Keratinocyte (primary cell): Measurements from ENCODE around the gene RAB11FIP5. TPM values are rescaled to one million over a fixed set of nuclear protein-coding genes. Genes with fewer than 3 reads are reported as not detected.
"Not testable (repeated sequence)": the region's sequence is repeated elsewhere in the genome, so short reads cannot be mapped to it uniquely, and the experiment has no call there.

Experiments used
- DNase-seq: peaks from one replicate; pipeline ENCODE4 v3.0.0-alpha.2; 2011; ENCODE audit warnings: low read depth, missing footprints, low spot score
- FAIRE-seq: peaks from 2 replicates; lab custom pipeline; 2011; peaks lifted over from hg19 to GRCh38; lab: Jason Lieb, UNC
- H2AFZ ChIP-seq: 2 replicates; pipeline ENCODE4 v1.6.0; 2012; ENCODE audit warnings: low read length, control low read depth, inconsistent platforms; ENCODE audit not compliant: control insufficient read depth
- H3K27ac ChIP-seq: 2 replicates; pipeline ENCODE4 v1.5.1; 2011; ENCODE audit warnings: low read length; ENCODE audit not compliant: control insufficient read depth, insufficient read depth
- H3K27me3 ChIP-seq: 3 replicates; pipeline ENCODE4 v1.6.0; 2011; ENCODE audit warnings: low read length; ENCODE audit not compliant: control insufficient read depth, insufficient read depth; ENCODE audit errors: extremely low read depth
- H3K36me3 ChIP-seq, 2 experiments: 2 replicates in 1 of 2; 3 replicates in 1 of 2; pipeline ENCODE4 v1.5.1; 2011; ENCODE audit warnings: low read length in 2 of 2, mild to moderate bottlenecking in 1 of 2; ENCODE audit not compliant: control insufficient read depth in 2 of 2, insufficient read depth in 2 of 2; ENCODE audit errors: extremely low read depth in 1 of 2
- H3K4me1 ChIP-seq: 3 replicates; pipeline ENCODE4 v1.5.1; 2011; ENCODE audit warnings: low read length; ENCODE audit not compliant: control insufficient read depth, insufficient read depth; ENCODE audit errors: extremely low read depth
- H3K4me2 ChIP-seq: 3 replicates; pipeline ENCODE4 v1.6.0; 2011; ENCODE audit warnings: low read depth, low read length; ENCODE audit not compliant: control insufficient read depth, insufficient read depth; ENCODE audit errors: extremely low read depth
- H3K4me3 ChIP-seq, 3 experiments: fragments of 200-600 bp in 1 of 3; sonication (generic) in 1 of 3; 2 replicates in 2 of 3; 3 replicates in 1 of 3; pipeline ENCODE4 v1.5.1; 2011 to 2016; ENCODE audit warnings: low read length in 3 of 3, mild to moderate bottlenecking in 3 of 3, control low read depth in 2 of 3, inconsistent platforms in 1 of 3, low read depth in 1 of 3, mixed read lengths in 1 of 3, mixed run types in 1 of 3, moderate library complexity in 1 of 3; ENCODE audit not compliant: control insufficient read depth in 2 of 3, insufficient read depth in 2 of 3; ENCODE audit errors: extremely low read depth in 1 of 3
- H3K79me2 ChIP-seq: 2 replicates; pipeline ENCODE4 v1.6.0; 2012; ENCODE audit warnings: low read length; ENCODE audit not compliant: control insufficient read depth, insufficient read depth
- H3K9ac ChIP-seq: 3 replicates; pipeline ENCODE4 v1.6.0; 2011; ENCODE audit warnings: low read length; ENCODE audit not compliant: control insufficient read depth, insufficient read depth; ENCODE audit errors: extremely low read depth
- H3K9me1 ChIP-seq: 3 replicates; pipeline ENCODE4 v1.6.0; 2011; ENCODE audit warnings: low read length; ENCODE audit not compliant: control insufficient read depth, insufficient read depth; ENCODE audit errors: extremely low read depth
- H3K9me3 ChIP-seq: 2 replicates; pipeline ENCODE4 v1.5.1; 2012; ENCODE audit warnings: low read depth, low read length; ENCODE audit not compliant: control insufficient read depth
- H4K20me1 ChIP-seq: 3 replicates; pipeline ENCODE4 v1.6.0; 2011; ENCODE audit warnings: low read length; ENCODE audit not compliant: control insufficient read depth, insufficient read depth; ENCODE audit errors: extremely low read depth
- EZH2 ChIP-seq: IDR thresholded peaks from one replicate; pipeline ENCODE4 v1.6.1; 2012; ENCODE audit warnings: inconsistent platforms, mild to moderate bottlenecking, low read length, moderate library complexity
- dilution Hi-C: fragments of 300-500 bp; cut with MboI; formaldehyde crosslinking; loops from one replicate; pipeline ENCODE4 v1.7.0; 2020; ENCODE audit warnings: low sequenced_read_pairs; ENCODE audit not compliant: extremely low pct_ligation_motif_present
- polyA plus RNA-seq, 5 experiments: library from polyadenylated mRNA; depleted of rRNA in 3 of 5; stranded (reverse) in 3 of 5; stranded (forward) in 1 of 5; unstranded in 1 of 5; fragments of >200 nt; gene quantifications; 1 replicate in 1 of 5; 2 replicates in 3 of 5; 3 replicates in 1 of 5; pipeline versions ENCODE4 v1.2.1 to v1.2.3, GENCODE V29; 2011 to 2012; ENCODE audit warnings: missing spikeins in 2 of 5, low read depth in 1 of 5, low replicate concordance in 1 of 5
- TF ChIP-seq, protein P1 (sequence below), 3 experiments: IDR thresholded peaks in 1 of 3; conservative IDR thresholded peaks in 1 of 3; optimal IDR thresholded peaks in 1 of 3; 2 replicates in 2 of 3; 3 replicates in 1 of 3; pipeline versions ENCODE3 to v1.5.1; 2011; ENCODE audit warnings: low read length in 3 of 3, mild to moderate bottlenecking in 3 of 3, moderate library complexity in 2 of 3, control low read depth in 1 of 3, inconsistent platforms in 1 of 3; ENCODE audit not compliant: insufficient read depth in 2 of 3; ENCODE audit errors: extremely low read depth in 1 of 3

RAB11FIP5 gene
- polyA plus RNA-seq, 1 donor (not counting 4 experiments of a cell fraction or from before 2014, with no cell fraction given), result 40.1 TPM

DNA sequence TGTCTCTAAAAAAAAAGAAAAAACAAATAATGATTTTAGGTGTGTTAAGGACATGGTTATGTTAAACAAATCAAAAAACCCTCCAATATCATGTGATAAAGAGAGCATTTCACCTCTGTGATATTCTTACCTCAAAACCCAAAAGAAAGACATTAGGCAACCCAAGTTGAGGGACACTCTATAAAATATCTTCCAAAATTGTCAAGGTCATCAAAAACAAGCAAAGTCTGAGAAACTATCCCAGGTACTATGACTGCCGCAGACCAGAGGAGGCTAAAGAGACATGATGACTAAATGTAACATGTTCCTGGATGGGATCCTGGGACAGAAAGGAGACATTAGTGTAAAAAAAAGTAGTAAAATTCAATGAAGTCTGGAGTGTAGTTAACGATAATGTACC, 45.7 kb downstream of the RAB11FIP5 start:
- H3K9me3 ChIP-seq, result no peaks in the 10 kb centered on the region
- peaks cover 4% of the 10 kb centered on the region for H3K79me2 ChIP-seq
- H3K27ac ChIP-seq, result no peak overlapping the region
- H2AFZ ChIP-seq, result no peak overlapping the region
- H3K36me3 ChIP-seq, result peaks cover 0 to 3% of the 10 kb centered on the region in 2 experiments
- H3K4me1 ChIP-seq, result peaks cover 46% of the 10 kb centered on the region
- FAIRE-seq, result no peak
- dilution Hi-C loops, result no loop called here
- H3K9ac ChIP-seq, result no peak overlapping the region
- no peak overlapping the region for H3K4me3 ChIP-seq
- H3K9me1 ChIP-seq, result no peaks in the 10 kb centered on the region
- H4K20me1 ChIP-seq, result no peaks in the 10 kb centered on the region
- TF ChIP-seq, protein P1, sequence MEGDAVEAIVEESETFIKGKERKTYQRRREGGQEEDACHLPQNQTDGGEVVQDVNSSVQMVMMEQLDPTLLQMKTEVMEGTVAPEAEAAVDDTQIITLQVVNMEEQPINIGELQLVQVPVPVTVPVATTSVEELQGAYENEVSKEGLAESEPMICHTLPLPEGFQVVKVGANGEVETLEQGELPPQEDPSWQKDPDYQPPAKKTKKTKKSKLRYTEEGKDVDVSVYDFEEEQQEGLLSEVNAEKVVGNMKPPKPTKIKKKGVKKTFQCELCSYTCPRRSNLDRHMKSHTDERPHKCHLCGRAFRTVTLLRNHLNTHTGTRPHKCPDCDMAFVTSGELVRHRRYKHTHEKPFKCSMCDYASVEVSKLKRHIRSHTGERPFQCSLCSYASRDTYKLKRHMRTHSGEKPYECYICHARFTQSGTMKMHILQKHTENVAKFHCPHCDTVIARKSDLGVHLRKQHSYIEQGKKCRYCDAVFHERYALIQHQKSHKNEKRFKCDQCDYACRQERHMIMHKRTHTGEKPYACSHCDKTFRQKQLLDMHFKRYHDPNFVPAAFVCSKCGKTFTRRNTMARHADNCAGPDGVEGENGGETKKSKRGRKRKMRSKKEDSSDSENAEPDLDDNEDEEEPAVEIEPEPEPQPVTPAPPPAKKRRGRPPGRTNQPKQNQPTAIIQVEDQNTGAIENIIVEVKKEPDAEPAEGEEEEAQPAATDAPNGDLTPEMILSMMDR (optimal IDR thresholded peaks at IDR 0.05 in 1 of 3, IDR thresholded peaks at IDR 0.05 in 1 of 3, conservative IDR thresholded peaks at IDR 0.05 in 1 of 3; ENCODE audit: extremely low read depth in 1 of 3, insufficient read depth in 2 of 3, low read length in 3 of 3), result no peak
- TF ChIP-seq EZH2, result no peak
- no peak overlapping the region for H3K4me2 ChIP-seq
- no peak for DNase-seq
- no peaks in the 10 kb centered on the region for H3K27me3 ChIP-seq

DNA sequence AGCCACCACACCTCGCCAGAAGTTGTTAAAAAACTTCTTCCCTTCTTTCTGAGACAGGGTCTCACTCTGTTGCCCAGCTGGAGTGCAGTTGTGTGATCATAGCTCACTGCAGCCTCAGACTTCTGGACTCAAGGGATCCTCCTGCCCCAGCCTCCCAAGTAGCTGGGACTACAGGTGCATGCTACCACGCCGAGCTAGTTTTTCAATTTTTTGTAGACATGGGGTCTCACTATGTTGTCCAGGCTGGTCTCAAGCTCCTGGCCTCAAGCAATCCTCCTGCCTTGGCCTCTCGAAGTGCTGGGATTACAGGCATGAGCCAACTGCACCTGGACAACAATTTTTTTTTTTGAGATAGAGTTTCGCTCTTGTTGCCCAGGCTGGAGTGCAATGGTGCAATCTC, 47.7 kb downstream of the RAB11FIP5 start:
- H3K4me2 ChIP-seq, FAIRE-seq, H3K9ac ChIP-seq, H3K4me3 ChIP-seq, H3K9me3 ChIP-seq, H2AFZ ChIP-seq, dilution Hi-C loops, H3K79me2 ChIP-seq, H3K27ac ChIP-seq, H3K36me3 ChIP-seq, DNase-seq, H3K27me3 ChIP-seq, H4K20me1 ChIP-seq, H3K9me1 ChIP-seq: not testable (repeated sequence)
- H3K4me1 ChIP-seq, result peaks cover 39% of the 10 kb centered on the region
